Inflammatory macrophage (primary cell): ENCODE results near the gene RAPGEF5.

ENCODE experiments used
- DNase-seq, 2 donors: peaks; one replicate each; pipeline ENCODE4 v3.0.0-alpha.2; 2020 to 2022

RAPGEF5 gene

DNA sequence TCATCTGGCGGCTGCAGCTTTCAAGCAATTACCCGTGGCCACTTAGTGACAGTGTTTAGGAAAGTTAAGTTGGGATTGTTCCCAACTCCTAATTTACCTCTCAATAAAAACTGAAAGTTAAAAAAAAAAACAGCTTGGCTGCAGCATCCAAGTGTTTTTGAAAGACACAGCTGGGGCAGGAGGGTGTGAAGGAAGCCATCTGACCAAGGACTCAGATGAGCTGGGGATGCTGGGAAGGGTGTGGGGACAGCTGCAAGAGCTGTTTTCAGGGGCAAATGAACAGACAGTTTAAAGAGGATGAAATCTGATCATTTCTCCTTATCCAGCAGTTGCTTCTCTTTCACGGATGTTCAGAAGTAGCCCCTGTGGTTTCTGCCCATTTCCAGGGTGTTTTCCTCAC is 282.1 kb downstream of the RAPGEF5 start:
- DNase-seq: no peak
